Measurements from ENCODE around the gene TRIM29. TPM values are rescaled to one million over a fixed set of nuclear protein-coding genes. Genes with fewer than 3 reads are reported as not detected.

TRIM29 gene
- total RNA-seq, 2 donors from 2014 or later = not detected

GRCh38 chr11:120173807-120174206, 35.9 kb upstream of the TRIM29 start:
- H3K4me3 Mint-ChIP-seq = no peak overlapping the region
- Histone ChIP-seq H3K9ac (ENCODE audit: extremely low read depth, low read length, poor library complexity, severe bottlenecking) (no peak overlapping the region), H3K36me3 (ENCODE audit: control insufficient read depth, insufficient read depth, low read length) (no peaks in the 10 kb centered on the region), H3K27me3 (ENCODE audit: control insufficient read depth, insufficient read depth, low read length, poor library complexity, severe bottlenecking) (peaks cover 91% of the 10 kb centered on the region), H3K4me1 (ENCODE audit: control insufficient read depth, insufficient read depth, low read length) (no peaks in the 10 kb centered on the region), H3K4me3 (ENCODE audit: low read length) (no peak overlapping the region), H3K9me3 (ENCODE audit: control insufficient read depth, low read length) (no peaks in the 10 kb centered on the region), H3K27ac (ENCODE audit: low read depth, low read length) (no peak overlapping the region)
- no peak for DNase-seq
- H3K27me3 Mint-ChIP-seq (ENCODE audit: insufficient read depth) = peaks cover 86% of the 10 kb centered on the region
- no peaks in the 10 kb centered on the region for H3K4me1 Mint-ChIP-seq
- H3K9me3 Mint-ChIP-seq = no peaks in the 10 kb centered on the region
- TF ChIP-seq CTCF (conservative IDR thresholded peaks at IDR 0.05) = no peak
- WGBS, 2 experiments (ENCODE audit: insufficient coverage in 1 of 2, insufficient read length in 1 of 2) = 76 to 85% methylated on average over 3 to 5 of the region's 5 CpGs
- H3K36me3 Mint-ChIP-seq (ENCODE audit: low read depth) = no peaks in the 10 kb centered on the region
- no peak overlapping the region for H3K27ac Mint-ChIP-seq

GRCh38 chr11:120173019-120173705, 35.2 kb upstream of the TRIM29 start:
- H3K4me3 Mint-ChIP-seq = no peak overlapping the region
- 86 to 91% methylated on average over 9 to 11 of the region's 11 CpGs for WGBS, 2 experiments (ENCODE audit: insufficient coverage in 1 of 2, insufficient read length in 1 of 2)
- H3K27me3 Mint-ChIP-seq (ENCODE audit: insufficient read depth) = peaks cover 88% of the 10 kb centered on the region
- no peak overlapping the region for H3K9ac ChIP-seq (ENCODE audit: extremely low read depth, low read length, poor library complexity, severe bottlenecking)
- no peaks in the 10 kb centered on the region for H3K36me3 Mint-ChIP-seq (ENCODE audit: low read depth)
- H3K9me3 ChIP-seq (ENCODE audit: control insufficient read depth, low read length) = no peaks in the 10 kb centered on the region
- H3K36me3 ChIP-seq (ENCODE audit: control insufficient read depth, insufficient read depth, low read length) = no peaks in the 10 kb centered on the region
- H3K4me3 ChIP-seq (ENCODE audit: low read length) = no peak overlapping the region
- peaks cover 4% of the 10 kb centered on the region for H3K4me1 Mint-ChIP-seq
- no peaks in the 10 kb centered on the region for H3K4me1 ChIP-seq (ENCODE audit: control insufficient read depth, insufficient read depth, low read length)
- DNase-seq = no peak
- no peaks in the 10 kb centered on the region for H3K9me3 Mint-ChIP-seq
- H3K27ac ChIP-seq (ENCODE audit: low read depth, low read length) = no peak overlapping the region
- H3K27ac Mint-ChIP-seq = no peak overlapping the region
- no peak for TF ChIP-seq CTCF (conservative IDR thresholded peaks at IDR 0.05)
- peaks cover 94% of the 10 kb centered on the region for H3K27me3 ChIP-seq (ENCODE audit: control insufficient read depth, insufficient read depth, low read length, poor library complexity, severe bottlenecking)

GRCh38 chr11:120172054-120172911, 34.4 kb upstream of the TRIM29 start:
- Mint-ChIP-seq H3K9me3 (no peaks in the 10 kb centered on the region), H3K27me3 (ENCODE audit: insufficient read depth) (peaks cover 92% of the 10 kb centered on the region), H3K27ac (no peak overlapping the region), H3K4me3 (no peak overlapping the region), H3K36me3 (ENCODE audit: low read depth) (no peaks in the 10 kb centered on the region), H3K4me1 (peaks cover 4% of the 10 kb centered on the region)
- H3K9ac ChIP-seq (ENCODE audit: extremely low read depth, low read length, poor library complexity, severe bottlenecking) = no peak overlapping the region
- H3K36me3 ChIP-seq (ENCODE audit: control insufficient read depth, insufficient read depth, low read length) = no peaks in the 10 kb centered on the region
- no peak overlapping the region for H3K4me3 ChIP-seq (ENCODE audit: low read length)
- peaks cover 97% of the 10 kb centered on the region for H3K27me3 ChIP-seq (ENCODE audit: control insufficient read depth, insufficient read depth, low read length, poor library complexity, severe bottlenecking)
- peak; percentile 92 for DNase-seq
- no peaks in the 10 kb centered on the region for H3K4me1 ChIP-seq (ENCODE audit: control insufficient read depth, insufficient read depth, low read length)
- TF ChIP-seq CTCF (conservative IDR thresholded peaks at IDR 0.05) = peak; percentile 86
- H3K9me3 ChIP-seq (ENCODE audit: control insufficient read depth, low read length) = no peaks in the 10 kb centered on the region
- 55 to 58% methylated on average over 17 to 24 of the region's 24 CpGs for WGBS, 2 experiments (ENCODE audit: insufficient coverage in 1 of 2, insufficient read length in 1 of 2)
- H3K27ac ChIP-seq (ENCODE audit: low read depth, low read length) = no peak overlapping the region
